ENCODE measurements around the gene ZNF682.

GRCh38 chr19:20066861-20067260, 27.6 kb upstream of the ZNF682 start:
- no peak for TF ChIP-seq POLR2A (IDR thresholded peaks at IDR 0.05; ENCODE audit: low read depth, low read length)
- TF ChIP-seq TAF1 (IDR thresholded peaks at IDR 0.05; ENCODE audit: borderline replicate concordance, low read depth, low read length) = no peak
